ENCODE results near the gene NIFK. TPM values are rescaled to one million over a fixed set of nuclear protein-coding genes. Genes with fewer than 3 reads are reported as not detected.
"Not testable (repeated sequence)": the region's sequence is repeated elsewhere in the genome, so short reads cannot be mapped to it uniquely, and the experiment has no call there.

NIFK gene
- total RNA-seq, 2 experiments from 2014 or later: 78.1 to 107 TPM

DNA sequence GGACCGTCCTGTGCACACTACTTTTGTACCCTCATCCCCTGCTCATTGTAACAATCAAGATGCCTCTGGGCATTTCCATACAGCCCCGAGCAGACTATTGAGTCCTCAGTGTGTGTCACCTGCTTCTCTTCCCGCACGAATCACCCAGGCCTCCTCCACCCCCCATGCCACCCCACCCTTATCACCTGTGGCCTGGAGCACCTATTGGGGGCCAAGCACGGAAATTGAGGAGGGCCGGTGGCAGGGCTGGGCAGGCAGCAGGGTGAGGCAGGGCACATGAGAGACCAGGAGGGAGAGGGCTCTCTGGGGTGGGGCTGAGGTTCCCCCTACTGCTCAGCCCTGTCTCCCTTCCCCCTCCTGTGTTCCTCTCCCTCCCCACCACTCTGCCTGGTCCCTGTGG is 4.3 kb upstream of the NIFK start:
- Histone ChIP-seq H4K20me1 (ENCODE audit: insufficient read depth, low read length) (no peaks in the 10 kb centered on the region), H2AFZ (ENCODE audit: low read length) (no peak overlapping the region)

DNA sequence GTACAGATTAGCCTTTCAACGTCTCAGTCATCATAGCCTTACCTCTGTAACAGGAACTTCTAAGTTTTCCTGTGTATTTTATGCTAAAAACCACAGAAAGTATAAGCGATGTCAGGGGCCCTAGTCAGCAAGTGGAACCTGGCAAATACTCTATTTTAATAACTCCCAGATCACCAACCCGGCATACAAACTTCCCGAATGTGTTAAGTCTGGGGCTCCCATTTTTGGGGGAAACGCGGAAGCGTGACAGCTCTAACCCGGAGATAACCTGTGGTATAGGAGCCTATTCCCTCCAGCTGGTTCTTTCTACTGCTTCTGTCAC is 574 bp downstream of the NIFK start:
- peaks cover 44% of the 10 kb centered on the region for H3K36me3 ChIP-seq (ENCODE audit: insufficient read depth, low read length)
- H3K4me2 ChIP-seq (ENCODE audit: low read length): peak overlapping the region; percentile 81
- peak overlapping the region; percentile 53; the same call in 1 of the 2 replicates for H2AFZ ChIP-seq (ENCODE audit: low read length)
- TF ChIP-seq, protein P1, sequence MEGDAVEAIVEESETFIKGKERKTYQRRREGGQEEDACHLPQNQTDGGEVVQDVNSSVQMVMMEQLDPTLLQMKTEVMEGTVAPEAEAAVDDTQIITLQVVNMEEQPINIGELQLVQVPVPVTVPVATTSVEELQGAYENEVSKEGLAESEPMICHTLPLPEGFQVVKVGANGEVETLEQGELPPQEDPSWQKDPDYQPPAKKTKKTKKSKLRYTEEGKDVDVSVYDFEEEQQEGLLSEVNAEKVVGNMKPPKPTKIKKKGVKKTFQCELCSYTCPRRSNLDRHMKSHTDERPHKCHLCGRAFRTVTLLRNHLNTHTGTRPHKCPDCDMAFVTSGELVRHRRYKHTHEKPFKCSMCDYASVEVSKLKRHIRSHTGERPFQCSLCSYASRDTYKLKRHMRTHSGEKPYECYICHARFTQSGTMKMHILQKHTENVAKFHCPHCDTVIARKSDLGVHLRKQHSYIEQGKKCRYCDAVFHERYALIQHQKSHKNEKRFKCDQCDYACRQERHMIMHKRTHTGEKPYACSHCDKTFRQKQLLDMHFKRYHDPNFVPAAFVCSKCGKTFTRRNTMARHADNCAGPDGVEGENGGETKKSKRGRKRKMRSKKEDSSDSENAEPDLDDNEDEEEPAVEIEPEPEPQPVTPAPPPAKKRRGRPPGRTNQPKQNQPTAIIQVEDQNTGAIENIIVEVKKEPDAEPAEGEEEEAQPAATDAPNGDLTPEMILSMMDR (conservative IDR thresholded peaks at IDR 0.05; ENCODE audit: low read length): no peak
- no peak for TF ChIP-seq EZH2phosphoT487 (IDR thresholded peaks at IDR 0.05; ENCODE audit: borderline replicate concordance, low read depth, low read length)
- H3K27ac ChIP-seq (ENCODE audit: low read depth, low read length, poor library complexity, severe bottlenecking): peak overlapping the region; percentile 61
- BruUV-seq (replicated peaks): no TSS peak
- peaks cover 9% of the 10 kb centered on the region for H4K20me1 ChIP-seq (ENCODE audit: insufficient read depth, low read length)
- POLR2A ChIA-PET: interaction anchor here (0.6 to 2.7 kb wide), 13 partner anchors 16 to 1198 kb away, joined by 3 to 7 read pairs (median 4); partner anchors contain the start of gene RNU4ATAC
- peak; percentile 14 for DNase-seq (ENCODE audit: low spot score)
- no peaks in the 10 kb centered on the region for H3K9me3 ChIP-seq (ENCODE audit: low read length)
- H3K4me1 ChIP-seq (ENCODE audit: insufficient read depth, low read length, poor library complexity, severe bottlenecking): peaks cover 16% of the 10 kb centered on the region
- peak overlapping the region; percentile 92 for H3K4me3 ChIP-seq (ENCODE audit: low read depth, low read length, poor library complexity, severe bottlenecking)
- intact Hi-C loops (cut with micrococcal nuclease; ENCODE audit: unreplicated experiment): loop anchor here (2.0 to 10.0 kb wide), 4 partner anchors 69 to 1721 kb away; partner anchors contain the start of genes EPB41L5 and RNU4ATAC
- no peaks in the 10 kb centered on the region for H3K9me2 ChIP-seq (ENCODE audit: insufficient read depth, low read length)
- peaks cover 46% of the 10 kb centered on the region for H3K79me2 ChIP-seq (ENCODE audit: insufficient read depth, low read depth, low read length)
- CTCF ChIA-PET (ENCODE audit: unreplicated experiment): interaction anchor here (0.6 to 1.6 kb wide), 5 partner anchors 35 to 1044 kb away, joined by 3 to 12 read pairs (median 5); no protein-coding TSS in a partner anchor

More for the DNA sequence above, 4.3 kb upstream of the NIFK start:
- no TSS peak for BruUV-seq (replicated peaks)
- Histone ChIP-seq H3K79me2 (ENCODE audit: insufficient read depth, low read depth, low read length) (peaks cover 7% of the 10 kb centered on the region), H3K4me1 (ENCODE audit: insufficient read depth, low read length, poor library complexity, severe bottlenecking) (peaks cover 5% of the 10 kb centered on the region), H3K4me3 (ENCODE audit: low read depth, low read length, poor library complexity, severe bottlenecking) (no peak overlapping the region), H3K27ac (ENCODE audit: low read depth, low read length, poor library complexity, severe bottlenecking) (no peak overlapping the region), H3K4me2 (ENCODE audit: low read length) (no peak overlapping the region), H3K36me3 (ENCODE audit: insufficient read depth, low read length) (no peaks in the 10 kb centered on the region), H3K9me3 (ENCODE audit: low read length) (no peaks in the 10 kb centered on the region), H3K9me2 (ENCODE audit: insufficient read depth, low read length) (no peaks in the 10 kb centered on the region)
- TF ChIP-seq, protein P1 (conservative IDR thresholded peaks at IDR 0.05; ENCODE audit: low read length): no peak
- TF ChIP-seq EZH2phosphoT487 (IDR thresholded peaks at IDR 0.05; ENCODE audit: borderline replicate concordance, low read depth, low read length): no peak
- intact Hi-C loops (cut with micrococcal nuclease; ENCODE audit: unreplicated experiment): no loop called here
- no peak for DNase-seq (ENCODE audit: low spot score)
- ChIA-PET CTCF (ENCODE audit: unreplicated experiment) (no interaction called here), POLR2A (no interaction called here)

DNA sequence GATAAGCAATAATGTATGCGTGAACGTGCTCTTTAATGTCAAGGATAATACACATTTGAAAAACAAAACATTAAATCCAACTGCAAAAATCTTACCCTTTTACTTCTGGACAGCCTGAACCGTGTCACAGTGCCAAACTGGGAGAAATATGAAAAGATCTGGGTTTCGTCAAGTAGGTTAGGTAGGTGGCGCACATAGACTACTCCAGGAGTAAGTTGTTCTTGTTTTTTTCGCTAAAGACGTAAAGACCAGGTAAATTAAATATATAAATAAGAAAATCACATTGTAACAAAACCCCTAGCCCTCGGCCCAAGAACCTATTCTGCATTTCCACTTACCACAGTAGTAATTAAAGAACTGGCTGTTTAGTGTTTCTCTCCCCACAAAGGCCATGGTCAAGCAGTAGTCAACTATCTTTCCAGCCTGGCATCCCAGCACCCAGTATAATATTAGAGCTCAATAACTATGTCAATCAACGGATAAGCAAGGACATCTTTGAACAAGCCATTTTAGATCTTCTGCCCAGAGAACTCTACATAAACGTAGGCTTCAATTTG is 1.1 kb downstream of the NIFK start:
- Histone ChIP-seq H2AFZ (ENCODE audit: low read length) (no peak overlapping the region; the same call in 1 of the 2 replicates), H3K4me1 (ENCODE audit: insufficient read depth, low read length, poor library complexity, severe bottlenecking) (peaks cover 16% of the 10 kb centered on the region), H3K9me2 (ENCODE audit: insufficient read depth, low read length) (no peaks in the 10 kb centered on the region), H3K4me2 (ENCODE audit: low read length) (peak overlapping the region; percentile 81), H3K9me3 (ENCODE audit: low read length) (no peaks in the 10 kb centered on the region), H4K20me1 (ENCODE audit: insufficient read depth, low read length) (peaks cover 9% of the 10 kb centered on the region), H3K4me3 (ENCODE audit: low read depth, low read length, poor library complexity, severe bottlenecking) (peak overlapping the region; percentile 92), H3K36me3 (ENCODE audit: insufficient read depth, low read length) (peaks cover 49% of the 10 kb centered on the region), H3K27ac (ENCODE audit: low read depth, low read length, poor library complexity, severe bottlenecking) (peak overlapping the region; percentile 61), H3K79me2 (ENCODE audit: insufficient read depth, low read depth, low read length) (peaks cover 46% of the 10 kb centered on the region)
- BruUV-seq (replicated peaks): no TSS peak
- intact Hi-C loops (cut with micrococcal nuclease; ENCODE audit: unreplicated experiment): loop anchor here (2.0 to 10.0 kb wide), 6 partner anchors 69 to 1721 kb away; partner anchors contain the start of genes EPB41L5 and RNU4ATAC
- DNase-seq (ENCODE audit: low spot score): peak; percentile 55
- TF ChIP-seq, protein P1 (conservative IDR thresholded peaks at IDR 0.05; ENCODE audit: low read length): peak; percentile 83
- TF ChIP-seq EZH2phosphoT487 (IDR thresholded peaks at IDR 0.05; ENCODE audit: borderline replicate concordance, low read depth, low read length): no peak
- ChIA-PET CTCF (ENCODE audit: unreplicated experiment) (interaction anchor here (0.6 to 1.6 kb wide), 3 partner anchors 36 to 462 kb away, joined by 3 to 7 read pairs (median 3); no protein-coding TSS in a partner anchor), POLR2A (interaction anchor here (0.6 to 2.7 kb wide), 9 partner anchors 20 to 205 kb away, joined by 3 to 7 read pairs (median 4); partner anchors contain the start of genes RNU4ATAC and TSN)

DNA sequence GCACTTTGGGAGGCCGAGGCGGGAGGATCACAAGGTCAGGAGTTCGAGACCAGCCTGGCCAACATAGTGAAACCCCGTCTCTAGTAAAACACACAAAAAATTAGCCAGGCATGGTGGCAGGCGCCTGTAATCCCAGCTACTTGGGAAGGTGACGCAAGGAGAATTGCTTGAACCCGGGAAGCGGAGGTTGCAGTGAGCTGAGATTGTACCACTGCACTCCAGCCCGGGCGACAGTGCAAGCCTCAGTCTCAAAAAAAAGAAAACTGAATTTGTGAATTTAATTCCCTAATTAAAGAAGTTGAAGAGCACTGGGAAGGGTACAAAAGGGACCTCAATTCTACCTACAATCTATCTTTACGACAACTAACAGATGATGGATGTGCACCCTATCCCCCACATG is 2.1 kb downstream of the NIFK start:
- Histone ChIP-seq H3K4me1 (ENCODE audit: insufficient read depth, low read length, poor library complexity, severe bottlenecking) (peaks cover 16% of the 10 kb centered on the region), H3K4me3 (ENCODE audit: low read depth, low read length, poor library complexity, severe bottlenecking) (peak overlapping the region; percentile 92), H3K4me2 (ENCODE audit: low read length) (peak overlapping the region; percentile 81), H3K79me2 (ENCODE audit: insufficient read depth, low read depth, low read length) (peaks cover 46% of the 10 kb centered on the region), H3K36me3 (ENCODE audit: insufficient read depth, low read length) (peaks cover 59% of the 10 kb centered on the region)
- POLR2A ChIA-PET: interaction anchor here (0.6 kb wide), 2 partner anchors 135 to 356 kb away, joined by 3 to 4 read pairs; no protein-coding TSS in a partner anchor
- H3K27ac ChIP-seq (ENCODE audit: low read depth, low read length, poor library complexity, severe bottlenecking); H4K20me1 ChIP-seq (ENCODE audit: insufficient read depth, low read length); DNase-seq (ENCODE audit: low spot score); H3K9me3 ChIP-seq (ENCODE audit: low read length); BruUV-seq (replicated peaks); H2AFZ ChIP-seq (ENCODE audit: low read length); CTCF ChIA-PET (ENCODE audit: unreplicated experiment); H3K9me2 ChIP-seq (ENCODE audit: insufficient read depth, low read length): not testable (repeated sequence)
- intact Hi-C loops (cut with micrococcal nuclease; ENCODE audit: unreplicated experiment): loop anchor here (2.0 to 10.0 kb wide), 3 partner anchors 76 to 1720 kb away; partner anchors contain the start of gene EPB41L5
